RWPE2 (cell line): Measurements from ENCODE around the gene FRA10AC1.

Source experiments
- ATAC-seq: fragments of 200-7000 bp; cut with Tn5 transposase; 3 replicates; pipeline ENCODE4 v1.9.1; 2021; ENCODE audit warnings: low read depth
- DNase-seq: peaks from one replicate; pipeline ENCODE4 v3.0.0-alpha.2; 2020; ENCODE audit warnings: low spot score
- H3K27ac ChIP-seq: fragments of 450-650 bp; 2 replicates; pipeline ENCODE4 v1.5.1; 2017; ENCODE audit warnings: mild to moderate bottlenecking; ENCODE audit not compliant: poor library complexity, severe bottlenecking
- H3K27me3 ChIP-seq: fragments of 250-450 bp; sonication (Bioruptor Pico); 2 replicates; pipeline ENCODE4 v1.5.1; 2021; ENCODE audit warnings: mild to moderate bottlenecking, moderate library complexity; ENCODE audit not compliant: insufficient read depth, poor library complexity, severe bottlenecking
- H3K36me3 ChIP-seq: fragments of 250-450 bp; sonication (Bioruptor Pico); 2 replicates; pipeline ENCODE4 v1.5.1; 2020; ENCODE audit warnings: low read depth, mild to moderate bottlenecking, moderate library complexity
- H3K4me1 ChIP-seq: fragments of 250-450 bp; sonication (Bioruptor Pico); 2 replicates; pipeline ENCODE4 v1.5.1; 2021; ENCODE audit warnings: mild to moderate bottlenecking, moderate library complexity; ENCODE audit not compliant: insufficient read depth, poor library complexity, severe bottlenecking
- H3K4me3 ChIP-seq: fragments of 250-450 bp; sonication (Bioruptor Pico); 2 replicates; pipeline ENCODE4 v1.5.1; 2021; ENCODE audit warnings: mild to moderate bottlenecking, moderate library complexity; ENCODE audit not compliant: severe bottlenecking
- H3K9me3 ChIP-seq: fragments of 250-450 bp; sonication (Bioruptor Pico); 2 replicates; pipeline ENCODE4 v1.5.1; 2021; ENCODE audit warnings: mild to moderate bottlenecking, moderate library complexity; ENCODE audit not compliant: severe bottlenecking
- CTCF ChIP-seq: fragments of 450-650 bp; IDR thresholded peaks from one replicate; pipeline ENCODE4 v1.5.1; 2017; ENCODE audit warnings: mild to moderate bottlenecking, moderate library complexity; ENCODE audit not compliant: poor library complexity, severe bottlenecking

The FRA10AC1 gene

GRCh38 chr10:93723153-93723552 lies 20.8 kb upstream of the FRA10AC1 start:
- Histone ChIP-seq H3K36me3 (no peaks in the 10 kb centered on the region), H3K27ac (no peak overlapping the region), H3K4me1 (no peaks in the 10 kb centered on the region), H3K4me3 (no peak overlapping the region), H3K27me3 (peaks cover 5% of the 10 kb centered on the region), H3K9me3 (no peaks in the 10 kb centered on the region)
- DNase-seq, result no peak
- no peak for ATAC-seq
- no peak for TF ChIP-seq CTCF

GRCh38 chr10:93722550-93722949 lies 20.2 kb upstream of the FRA10AC1 start:
- DNase-seq, result no peak
- no peaks in the 10 kb centered on the region for H3K4me1 ChIP-seq
- no peak overlapping the region for H3K27ac ChIP-seq
- no peaks in the 10 kb centered on the region for H3K36me3 ChIP-seq
- ATAC-seq, result 0 out of 3 replicates have a peak, but pooled peaks have one; percentile 53
- no peaks in the 10 kb centered on the region for H3K9me3 ChIP-seq
- peaks cover 3% of the 10 kb centered on the region for H3K27me3 ChIP-seq
- no peak overlapping the region for H3K4me3 ChIP-seq
- no peak for TF ChIP-seq CTCF

- no peaks in the 10 kb centered on the region for H3K36me3 ChIP-seq
- DNase-seq, result no peak
- H3K4me3 ChIP-seq, result no peak overlapping the region
- no peaks in the 10 kb centered on the region for H3K4me1 ChIP-seq
- H3K9me3 ChIP-seq, result no peaks in the 10 kb centered on the region
- no peaks in the 10 kb centered on the region for H3K27me3 ChIP-seq
- no peak for TF ChIP-seq CTCF
- no peak for ATAC-seq
- H3K27ac ChIP-seq, result no peak overlapping the region
These were observed 17.5 kb upstream of the FRA10AC1 start for GRCh38 chr10:93719901-93720300.

- TF ChIP-seq CTCF, result no peak
- H3K36me3 ChIP-seq, result no peaks in the 10 kb centered on the region
- no peak for ATAC-seq
- H3K27ac ChIP-seq, result no peak overlapping the region
- H3K9me3 ChIP-seq, result no peaks in the 10 kb centered on the region
- no peaks in the 10 kb centered on the region for H3K4me1 ChIP-seq
- no peaks in the 10 kb centered on the region for H3K27me3 ChIP-seq
- DNase-seq, result no peak
- no peak overlapping the region for H3K4me3 ChIP-seq
These were observed 16.7 kb upstream of the FRA10AC1 start for GRCh38 chr10:93718937-93719725.

GRCh38 chr10:93716766-93717165 lies 14.4 kb upstream of the FRA10AC1 start:
- no peak for ATAC-seq
- no peaks in the 10 kb centered on the region for H3K36me3 ChIP-seq
- H3K27me3 ChIP-seq, result no peaks in the 10 kb centered on the region
- no peak for TF ChIP-seq CTCF
- H3K27ac ChIP-seq, result no peak overlapping the region
- no peak overlapping the region for H3K4me3 ChIP-seq
- DNase-seq, result no peak
- H3K4me1 ChIP-seq, result no peaks in the 10 kb centered on the region
- H3K9me3 ChIP-seq, result no peaks in the 10 kb centered on the region
